Stimulated activated CD4-positive, alpha-beta T cell treated with anti-CD3 and anti-CD28 coated beads, TNF-alpha, amount 100 ng/mL, for 48 hours (primary cell): ENCODE results near the gene ATF4.
A peak's percentile ranks its signal among the peaks of the same experiment; 100 is the strongest.
"Not testable (repeated sequence)": the region's sequence is repeated elsewhere in the genome, so short reads cannot be mapped to it uniquely, and the experiment has no call there.

Experiments
- DNase-seq, 3 donors: peaks; one replicate each; pipeline ENCODE4 v3.0.0-alpha.2; 2020; ENCODE audit warnings: low read depth in 3 of 3

Gene ATF4

GRCh38 chr22:39489094-39490068, 31.0 kb upstream of the ATF4 start:
- no peak for DNase-seq

GRCh38 chr22:39490135-39490798, 30.1 kb upstream of the ATF4 start:
- peak; percentile 68 to 77 (median 77) for DNase-seq

GRCh38 chr22:39490966-39491680, 29.2 kb upstream of the ATF4 start:
- DNase-seq, result no peak

GRCh38 chr22:39491696-39492095, 28.7 kb upstream of the ATF4 start:
- DNase-seq, result no peak

- DNase-seq, result no peak
Observed at GRCh38 chr22:39492186-39492585, 28.2 kb upstream of the ATF4 start.

- no peak for DNase-seq
Observed at GRCh38 chr22:39493759-39494158, 26.6 kb upstream of the ATF4 start.

GRCh38 chr22:39494471-39495120, 25.8 kb upstream of the ATF4 start:
- no peak for DNase-seq

- peak; percentile 38 to 49 (median 41) for DNase-seq
Observed at GRCh38 chr22:39496131-39496838, 24.1 kb upstream of the ATF4 start.

GRCh38 chr22:39497429-39497828, 22.9 kb upstream of the ATF4 start:
- no peak for DNase-seq

- no peak for DNase-seq
Observed at GRCh38 chr22:39498368-39498767, 22.0 kb upstream of the ATF4 start.

GRCh38 chr22:39498802-39499201, 21.6 kb upstream of the ATF4 start:
- no peak for DNase-seq

- no peak for DNase-seq
Observed at GRCh38 chr22:39500101-39500500, 20.3 kb upstream of the ATF4 start.

GRCh38 chr22:39501644-39502108, 18.7 kb upstream of the ATF4 start:
- DNase-seq, result no peak

GRCh38 chr22:39502109-39502788, 18.1 kb upstream of the ATF4 start, which contains the start of gene MIEF1:
Gene MIEF1, plus strand, starts transcription at chr22:39502290. Its CDS starts 9,005 bp downstream, at chr22:39511295.
- DNase-seq, result peak; percentile 88 to 96 (median 91)

- DNase-seq, result no peak
Observed at GRCh38 chr22:39502789-39503409, 17.5 kb upstream of the ATF4 start.

GRCh38 chr22:39503630-39504029, 16.7 kb upstream of the ATF4 start:
- no peak for DNase-seq

GRCh38 chr22:39504071-39504470, 16.3 kb upstream of the ATF4 start:
- DNase-seq, result no peak

GRCh38 chr22:39507021-39507420, 13.3 kb upstream of the ATF4 start:
- not testable (repeated sequence) for DNase-seq

- DNase-seq, result no peak
Observed at GRCh38 chr22:39508393-39508792, 12.0 kb upstream of the ATF4 start.
